Measurements from ENCODE around the gene GNAZ.
"Not testable (repeated sequence)": the region's sequence is repeated elsewhere in the genome, so short reads cannot be mapped to it uniquely, and the experiment has no call there.

GNAZ gene

DNA sequence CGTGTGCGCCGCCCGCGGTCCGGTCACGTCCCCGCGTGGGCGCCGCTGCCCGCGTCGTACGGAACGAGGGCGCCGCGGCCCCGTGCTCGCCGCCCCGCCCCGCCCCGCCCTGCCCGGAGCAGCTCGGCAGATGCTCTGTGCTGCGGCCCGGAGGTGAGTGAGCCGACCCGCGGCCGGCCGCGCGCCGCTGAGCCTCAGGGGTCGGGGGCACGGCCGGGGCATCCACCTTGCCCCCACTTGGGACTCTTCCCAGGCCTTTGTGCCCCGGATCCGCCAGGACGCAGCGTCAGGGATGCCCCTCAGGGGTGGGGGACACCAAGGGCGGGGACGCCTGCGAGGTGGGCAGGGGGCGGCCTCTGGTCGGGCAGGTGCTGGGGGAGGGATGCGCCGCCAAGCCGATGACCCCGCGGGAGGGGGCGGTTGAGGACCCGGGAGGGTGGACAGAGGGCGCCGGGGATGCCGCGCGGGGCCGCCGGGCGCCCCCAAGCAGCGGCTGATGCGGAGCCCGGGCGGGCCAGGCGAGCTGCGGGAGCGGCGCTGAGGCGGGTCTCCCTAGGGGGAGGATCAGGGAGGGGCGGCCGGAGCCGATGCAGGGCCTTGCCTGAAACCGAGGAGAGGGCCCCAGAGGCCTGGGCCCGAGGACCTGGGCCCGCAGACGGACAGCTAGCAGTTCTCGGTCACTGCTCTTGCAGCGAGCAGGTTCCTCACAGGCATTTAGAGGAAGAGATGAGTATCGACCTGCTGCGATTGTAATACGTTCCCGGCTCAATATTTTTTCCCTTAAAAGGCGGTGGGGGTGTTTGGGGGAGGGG is at the start of gene GNAZ:
TSS of gene GNAZ (plus strand) at position 102 of the 812 bp plus-strand sequence. CDS start 25,177 bp downstream, outside the sequence.
- DNase-seq, result peak; percentile 64

DNA sequence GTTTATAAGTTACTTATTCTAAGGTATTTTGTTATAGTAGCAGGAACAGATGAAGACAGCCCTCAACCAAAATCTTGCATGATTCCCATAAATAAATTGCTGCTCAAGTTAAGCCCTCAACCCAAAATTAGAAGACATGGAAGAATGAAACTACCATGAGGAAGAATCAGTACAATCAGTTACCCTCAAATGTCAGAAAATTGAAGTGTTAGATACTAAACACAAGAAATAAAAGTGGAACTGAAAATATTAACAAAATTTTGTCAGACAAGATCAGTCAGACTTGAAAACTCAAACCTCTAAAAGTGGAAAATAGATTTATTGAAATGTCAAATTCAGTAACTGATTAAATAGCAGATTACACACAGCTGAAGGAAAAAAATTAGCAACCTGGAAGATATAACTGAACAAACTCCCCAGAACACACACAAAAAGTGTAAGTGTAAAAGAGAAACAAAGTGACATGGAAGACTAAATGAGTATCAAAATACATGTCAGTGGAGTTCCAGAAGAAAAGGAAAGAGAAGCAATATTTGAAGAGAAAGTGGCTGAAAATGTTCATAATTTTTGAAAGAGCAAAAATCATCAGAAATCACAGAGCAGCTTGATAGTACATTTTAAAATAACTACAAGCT is 49.5 kb upstream of the GNAZ start:
- DNase-seq, result no peak

DNA sequence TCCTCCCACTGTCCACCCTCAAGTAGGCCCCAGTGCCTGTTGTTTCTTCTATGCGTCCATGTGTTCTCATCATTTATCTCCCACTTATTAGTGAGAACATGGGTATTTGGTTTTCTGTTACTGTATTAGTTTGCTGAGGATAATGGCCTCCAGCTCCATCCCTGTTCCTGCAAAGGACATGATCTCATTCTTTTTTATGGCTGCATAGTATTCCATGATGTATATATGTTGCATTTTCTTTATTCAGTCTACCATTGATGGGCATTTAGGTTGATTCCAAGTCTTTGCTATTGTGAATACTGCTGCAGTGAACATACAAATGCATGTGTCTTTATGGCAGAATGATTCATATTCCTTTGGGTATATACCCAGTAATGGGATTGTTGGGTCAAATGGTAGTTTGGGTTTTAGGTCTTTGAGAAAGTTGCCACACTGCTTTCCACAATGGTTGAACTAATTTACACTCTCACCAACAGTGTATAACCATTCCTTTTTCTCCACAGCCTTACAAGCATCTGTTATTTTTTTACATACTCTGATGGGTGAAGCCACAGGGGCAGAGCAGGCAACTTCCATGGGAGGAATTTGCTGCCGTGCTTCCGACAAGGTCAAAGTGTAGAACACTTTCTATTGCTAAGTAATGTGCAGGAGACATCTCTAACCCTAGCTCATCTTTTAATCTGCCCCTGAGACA is 48.5 kb upstream of the GNAZ start:
- not testable (repeated sequence) for DNase-seq

DNA sequence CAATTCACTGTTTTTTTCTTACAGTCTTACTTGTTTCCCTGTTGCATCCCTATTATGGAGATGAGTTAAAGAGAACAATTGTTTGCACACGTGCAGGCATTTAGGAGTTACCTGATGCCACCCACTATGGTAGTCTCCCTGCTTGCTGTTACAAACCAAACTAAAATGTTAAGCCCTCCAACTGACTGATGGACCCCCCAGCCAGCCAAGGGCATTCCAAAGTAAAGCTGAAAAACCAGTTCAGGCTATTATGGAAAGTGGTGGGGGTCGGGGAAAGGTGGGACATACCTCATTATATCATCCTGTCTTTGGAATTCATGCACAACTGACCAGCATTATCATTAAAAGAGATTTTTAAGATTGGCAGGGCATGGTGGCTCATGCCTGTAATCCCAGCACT is 47.0 kb upstream of the GNAZ start:
- DNase-seq, result no peak

DNA sequence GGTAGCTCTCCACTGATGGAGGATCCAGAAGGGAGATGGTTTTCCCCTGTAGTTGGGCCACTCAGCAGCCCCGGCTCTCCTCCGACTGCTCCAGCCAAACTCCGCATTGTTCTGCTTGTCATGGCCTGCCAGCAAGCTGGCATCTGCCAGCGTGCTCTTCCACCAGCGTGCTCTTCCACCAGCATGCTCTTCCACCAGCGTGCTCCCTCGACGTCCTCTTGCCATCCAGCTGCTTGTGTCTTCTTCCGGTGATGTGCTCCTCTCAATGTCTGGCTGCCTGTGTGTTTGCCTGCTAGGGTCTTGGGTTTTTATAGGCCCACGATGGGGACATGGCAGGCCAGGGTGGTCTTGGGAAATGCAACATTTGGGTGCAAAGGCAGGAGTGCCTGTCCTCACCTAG is 43.5 kb upstream of the GNAZ start:
- no peak for DNase-seq

DNA sequence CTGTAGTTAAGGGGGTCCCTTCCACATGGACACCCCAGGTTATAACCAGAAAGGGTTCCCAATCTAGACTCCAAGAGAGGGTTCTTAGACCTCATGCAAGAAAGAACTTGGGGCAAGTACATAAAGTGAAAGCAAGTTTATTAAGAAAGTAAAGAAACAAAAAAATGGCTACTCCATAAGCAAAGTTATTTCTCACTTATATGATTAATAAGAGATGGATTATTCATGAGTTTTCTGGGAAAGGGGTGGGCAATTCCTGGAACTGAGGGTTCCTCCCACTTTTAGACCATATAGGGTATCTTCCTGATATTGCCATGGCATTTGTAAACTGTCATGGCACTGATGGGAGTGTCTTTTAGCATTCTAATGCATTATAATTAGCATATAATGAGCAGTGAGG is 42.5 kb upstream of the GNAZ start:
- DNase-seq, result not testable (repeated sequence)

DNA sequence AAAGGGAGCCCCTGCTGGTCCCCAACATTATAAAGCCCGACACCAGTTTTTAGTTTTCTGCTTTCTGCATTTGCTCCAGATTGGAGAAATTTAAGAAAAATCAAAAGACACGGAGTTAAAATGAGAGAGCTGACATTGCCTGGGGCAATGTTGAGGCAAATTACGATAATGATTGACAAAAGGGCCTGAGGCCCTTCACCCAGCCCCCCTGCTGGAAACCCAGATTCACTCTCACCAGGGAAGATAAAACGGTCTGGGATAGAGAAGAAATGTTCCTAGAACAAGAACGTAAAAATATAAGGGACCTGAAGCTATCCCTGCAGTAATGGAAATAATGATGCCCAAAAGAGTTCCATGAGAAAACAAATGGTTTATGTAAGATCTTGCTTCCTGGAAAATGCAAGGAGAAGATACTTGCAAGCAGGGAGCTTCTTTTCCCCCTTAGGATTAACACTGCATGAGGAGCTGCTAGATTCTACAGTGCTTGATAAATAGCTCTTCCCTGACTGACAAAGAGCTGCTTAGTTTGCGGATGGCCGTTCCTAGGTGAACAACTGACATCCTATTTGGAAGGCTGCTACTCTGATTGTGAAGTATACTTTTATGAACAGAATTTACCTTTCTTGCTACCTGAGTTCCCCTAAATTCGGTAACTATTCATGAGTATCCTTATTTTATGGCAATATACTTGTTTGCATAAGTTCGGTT is 40.6 kb upstream of the GNAZ start:
- DNase-seq, result no peak

DNA sequence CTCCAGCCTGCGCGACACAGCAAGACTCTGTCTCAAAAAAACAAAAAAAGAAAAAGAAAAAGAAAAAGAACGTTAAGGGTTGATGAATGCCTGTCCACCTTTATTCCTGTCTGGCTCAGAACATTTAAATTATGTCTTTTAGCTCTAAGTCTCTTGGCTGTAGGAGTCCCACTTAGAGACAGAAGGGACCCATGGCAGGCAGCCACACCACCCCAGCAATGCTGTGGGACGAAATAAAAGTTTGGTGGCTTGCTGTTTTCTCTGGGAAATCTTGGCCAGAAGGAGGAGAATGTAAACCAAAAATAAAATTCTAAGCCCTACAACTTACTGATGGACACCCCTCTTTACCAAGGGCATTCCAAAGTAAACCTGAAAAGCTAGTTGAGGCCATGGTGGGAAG is 38.9 kb upstream of the GNAZ start:
- DNase-seq, result no peak

DNA sequence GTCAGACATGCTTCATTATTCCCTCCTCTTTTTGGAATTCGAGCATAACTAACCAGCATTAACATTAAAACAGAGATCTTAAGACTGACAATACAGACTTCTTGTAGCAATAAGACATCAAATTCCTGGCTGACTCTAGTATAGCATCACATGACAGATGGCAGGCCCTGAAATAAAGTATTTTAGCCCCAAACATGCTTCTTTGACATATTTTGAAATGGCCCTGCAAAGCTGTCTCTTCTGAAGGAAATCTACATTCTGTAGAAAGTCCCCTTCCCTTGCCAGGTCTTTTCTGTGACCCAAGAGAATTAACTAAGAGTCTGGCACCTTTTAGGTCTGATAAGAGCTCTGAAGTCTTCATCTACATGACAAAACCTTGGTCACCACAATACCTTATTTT is 38.5 kb upstream of the GNAZ start:
- no peak for DNase-seq

DNA sequence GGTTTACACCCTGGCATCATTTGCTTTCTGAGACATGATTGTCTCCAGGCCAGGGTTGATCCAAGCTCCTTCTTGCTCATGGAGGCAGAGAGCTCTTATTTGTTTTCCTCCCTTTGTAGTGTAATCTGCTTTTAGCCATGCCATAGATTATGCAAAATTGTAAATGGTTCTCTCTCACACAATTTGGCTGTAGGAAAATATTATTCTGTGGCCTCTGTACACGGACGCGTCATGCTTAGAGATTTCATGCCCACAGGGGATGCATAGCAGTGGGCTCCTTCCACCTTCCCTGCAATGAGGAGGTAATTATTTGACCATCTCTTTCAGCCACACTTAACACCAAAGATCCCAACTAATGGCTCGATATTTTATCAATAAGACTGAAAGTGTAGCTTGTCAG is 37.7 kb upstream of the GNAZ start:
- DNase-seq, result no peak

DNA sequence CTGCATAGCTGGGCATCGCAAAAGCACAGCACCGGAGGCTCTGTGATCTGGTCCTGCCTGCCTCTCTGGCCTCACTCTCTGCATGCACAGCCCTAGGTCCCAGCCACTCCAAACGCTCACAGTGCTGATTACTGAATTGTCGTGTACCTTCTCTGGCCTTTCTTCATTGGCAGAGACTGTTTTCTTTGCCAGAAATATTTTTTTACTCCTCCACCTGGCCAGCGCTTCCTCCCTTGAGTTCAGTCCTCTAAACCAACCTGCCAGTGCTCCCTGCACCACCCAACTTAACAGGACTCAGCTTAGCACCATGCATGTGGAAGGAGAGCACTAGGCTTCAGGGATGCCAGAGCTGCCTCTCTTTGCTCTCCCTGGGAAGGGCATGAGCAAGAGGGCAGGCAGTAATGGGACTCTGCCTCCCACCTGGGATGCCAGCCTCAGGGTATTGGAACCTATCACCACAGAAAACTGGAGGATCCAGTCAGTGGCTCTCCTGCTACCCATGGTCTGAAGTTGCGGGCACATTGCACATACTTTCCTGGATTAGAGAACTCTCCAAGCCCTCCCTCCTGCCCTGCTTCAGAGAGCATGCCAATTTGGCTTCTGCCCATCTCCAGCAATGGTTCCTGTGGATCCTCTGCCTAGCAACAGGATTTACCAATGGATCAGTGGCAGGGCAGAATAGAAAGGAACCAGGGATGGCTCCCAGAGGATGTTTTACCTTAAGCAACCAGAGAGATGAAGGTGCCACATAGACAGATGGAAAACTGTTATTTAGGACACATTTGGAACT is 37.0 kb upstream of the GNAZ start:
- DNase-seq, result no peak

DNA sequence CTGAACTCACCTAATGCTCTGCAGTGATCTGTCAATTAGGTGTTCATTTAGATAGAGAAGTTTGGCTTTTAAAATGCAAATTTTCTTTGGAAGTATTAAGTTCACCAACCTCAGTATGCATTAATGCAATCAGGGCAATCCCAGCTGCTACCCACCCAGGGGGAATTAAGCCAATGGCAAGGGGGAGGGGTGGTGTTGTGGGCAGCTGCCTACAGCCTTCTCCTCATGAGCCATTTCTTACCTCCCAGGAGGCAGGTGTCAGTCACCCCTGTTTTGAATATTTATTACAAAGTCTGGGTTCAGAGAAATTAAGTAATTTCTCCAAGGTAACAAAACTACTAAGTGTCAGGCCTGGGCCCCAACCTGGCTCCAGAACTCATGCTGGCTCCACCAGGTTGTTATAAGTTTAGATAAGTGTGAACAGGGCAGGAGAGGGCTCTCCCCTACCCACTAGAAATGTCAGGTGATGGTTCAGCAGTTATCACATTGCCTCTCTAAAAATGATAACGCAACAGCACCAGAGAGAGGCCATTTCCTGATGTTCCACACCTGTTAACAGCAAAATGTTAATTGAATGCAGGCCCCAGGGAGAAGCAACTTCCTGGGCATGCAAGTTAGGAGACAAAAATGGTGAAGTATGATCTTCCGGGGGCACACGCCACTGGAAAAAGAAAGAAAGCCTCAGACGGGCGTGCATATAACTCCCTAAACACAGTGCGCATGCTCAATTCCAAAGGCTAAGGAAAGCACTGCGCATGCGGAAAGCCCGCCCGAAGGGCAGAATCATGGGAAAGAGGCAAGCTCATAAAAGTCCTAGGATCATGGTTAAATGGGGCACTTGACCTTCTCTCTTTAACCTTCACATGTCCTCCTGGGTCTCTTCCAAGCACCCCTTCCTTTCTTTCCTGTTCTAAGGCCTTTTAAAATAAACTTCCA is 35.4 kb upstream of the GNAZ start:
- DNase-seq, result no peak

DNA sequence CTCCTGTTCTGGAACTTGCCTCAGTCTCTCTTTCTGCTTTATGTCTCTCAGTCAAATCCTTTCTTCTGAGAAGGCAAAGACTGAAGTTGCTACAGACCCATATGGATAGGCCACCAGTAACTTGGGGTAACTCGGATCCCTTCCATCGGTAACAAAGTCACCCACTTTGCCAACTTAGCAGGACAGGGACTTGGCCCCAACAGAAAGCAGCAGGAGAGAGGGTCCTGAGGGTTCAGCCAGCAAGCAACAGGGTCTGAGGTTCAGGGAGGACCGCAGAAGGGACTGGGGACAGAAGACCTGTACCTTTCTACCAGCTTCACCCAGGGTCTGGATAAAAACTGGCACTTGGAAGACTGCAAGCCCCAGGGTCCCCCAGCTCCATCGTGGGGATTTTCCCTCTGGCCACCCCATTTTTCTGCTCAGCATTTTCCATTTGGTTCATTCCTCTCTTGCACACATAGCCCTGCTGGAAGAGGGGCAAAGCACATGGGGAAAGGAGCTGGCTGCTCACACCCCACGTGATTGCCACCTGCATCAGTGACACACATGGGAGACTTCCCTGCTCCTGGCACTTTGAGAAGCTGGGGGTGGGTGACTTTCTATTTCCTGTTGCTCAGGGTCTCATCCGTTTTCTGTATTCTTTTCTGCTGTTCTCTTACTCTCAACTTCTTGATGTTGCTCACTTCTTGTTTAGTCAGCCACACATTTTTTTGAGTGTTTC is 34.6 kb upstream of the GNAZ start:
- no peak for DNase-seq

DNA sequence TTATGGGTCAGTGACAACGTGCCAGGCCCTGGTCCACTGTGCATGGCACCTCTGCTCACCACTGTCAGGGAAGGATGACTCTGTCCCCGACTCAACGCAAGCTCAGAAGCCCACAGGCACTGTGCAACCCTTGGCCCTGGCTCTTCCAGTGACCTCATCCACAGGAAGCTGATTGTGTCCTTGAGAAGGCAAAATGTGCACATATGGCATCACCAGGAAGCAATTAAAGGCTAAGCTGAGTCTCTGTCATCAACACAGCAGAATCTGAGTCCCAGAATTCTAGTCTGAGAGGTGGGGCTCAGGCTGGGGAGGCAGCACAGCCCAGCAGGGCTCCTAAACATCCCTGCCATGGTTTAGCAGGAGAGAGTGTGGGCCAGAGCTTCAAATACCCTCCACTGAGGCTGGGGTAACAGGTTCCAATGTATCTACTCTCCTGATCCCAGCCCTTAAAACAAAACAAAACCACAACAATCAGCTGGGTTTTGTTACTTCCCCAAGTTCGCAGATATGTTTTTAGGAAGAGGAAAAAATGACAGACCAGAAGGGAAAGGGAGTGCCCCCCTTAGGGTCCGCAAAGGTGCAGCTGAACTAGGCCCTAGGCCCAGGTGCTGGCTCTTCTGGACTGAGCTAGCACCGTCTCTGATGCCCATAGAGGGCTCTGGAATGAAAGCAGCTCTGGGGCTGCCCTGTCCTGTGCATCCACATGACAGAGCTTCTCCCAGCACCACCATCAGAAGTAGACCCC is 33.5 kb upstream of the GNAZ start:
- DNase-seq, result no peak

DNA sequence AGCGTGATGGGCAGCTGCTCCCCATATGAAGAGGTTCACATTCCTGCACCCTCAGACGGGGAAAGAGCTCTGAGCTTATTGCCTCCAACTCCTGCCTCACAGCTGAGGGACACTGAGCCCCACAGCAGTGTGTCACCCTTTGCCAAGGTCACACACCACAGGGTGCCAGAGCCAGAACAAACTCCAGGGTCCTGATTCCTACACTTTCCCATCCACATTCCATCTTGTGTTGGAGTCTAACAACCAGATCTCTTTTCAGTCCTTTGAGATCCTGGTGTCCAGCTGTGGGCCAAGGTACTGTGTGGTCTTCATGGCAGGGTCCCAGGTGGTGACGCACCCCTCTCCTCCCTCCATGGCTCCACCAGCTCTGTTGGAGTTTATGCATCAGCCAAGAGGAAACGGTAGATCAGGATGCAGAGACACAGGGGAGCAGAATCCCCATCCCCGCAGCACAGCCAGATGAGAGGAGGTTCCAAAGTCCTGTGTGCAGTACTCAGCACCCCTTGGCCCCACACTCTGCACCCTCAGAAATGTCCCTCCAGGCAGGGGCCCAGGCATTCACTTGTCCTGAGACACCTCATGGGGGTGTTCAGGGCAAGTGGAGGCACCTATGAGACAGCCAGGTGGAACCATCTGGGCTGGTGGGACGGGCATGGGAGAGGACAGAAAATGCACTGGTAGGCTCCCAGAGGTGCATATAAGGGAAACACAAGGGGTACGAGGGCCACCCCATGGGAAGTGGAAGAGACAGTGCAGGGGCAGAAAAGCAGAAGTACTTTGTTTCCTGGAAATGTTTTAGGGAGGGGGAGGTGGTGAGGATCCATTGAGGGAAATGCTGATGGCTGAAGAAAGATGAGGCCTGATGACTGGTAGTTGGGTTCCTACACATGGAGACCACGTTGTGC is 32.6 kb upstream of the GNAZ start:
- no peak for DNase-seq

DNA sequence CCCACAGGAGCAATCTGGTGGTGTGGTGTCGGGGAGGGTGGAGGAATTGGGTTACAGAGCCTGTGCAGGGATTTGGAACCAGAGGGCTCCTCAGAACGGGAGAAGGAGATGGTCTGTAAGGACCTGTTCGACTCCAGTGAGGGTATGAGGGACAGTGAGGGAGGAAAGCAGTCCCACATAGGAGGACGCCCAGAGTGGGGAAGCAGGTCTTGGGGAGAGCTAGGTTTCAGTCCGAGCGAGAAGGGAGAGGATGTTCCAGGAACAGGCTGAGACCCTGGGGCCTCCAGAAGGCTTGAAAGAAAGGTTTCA is 32.0 kb upstream of the GNAZ start:
- no peak for DNase-seq

DNA sequence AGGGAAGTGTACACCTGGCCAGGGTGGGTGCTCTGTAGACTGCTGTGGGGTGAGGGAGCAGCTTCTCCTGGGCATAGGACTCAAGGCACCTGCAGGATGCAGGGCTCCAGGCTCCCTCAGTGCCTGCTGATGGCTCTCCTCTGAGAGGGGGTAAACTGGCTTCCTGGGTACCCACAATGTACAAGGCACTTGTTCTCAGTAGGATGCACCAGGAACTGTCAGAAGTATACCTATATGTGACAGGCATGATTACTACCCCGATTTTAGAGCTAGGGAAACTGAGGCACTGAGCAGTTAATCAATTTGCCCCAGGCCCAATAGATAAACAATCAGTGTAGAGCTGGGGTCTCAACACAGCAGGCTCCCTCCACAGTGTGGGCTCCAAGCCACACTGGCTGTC is 31.4 kb upstream of the GNAZ start:
- DNase-seq, result no peak

DNA sequence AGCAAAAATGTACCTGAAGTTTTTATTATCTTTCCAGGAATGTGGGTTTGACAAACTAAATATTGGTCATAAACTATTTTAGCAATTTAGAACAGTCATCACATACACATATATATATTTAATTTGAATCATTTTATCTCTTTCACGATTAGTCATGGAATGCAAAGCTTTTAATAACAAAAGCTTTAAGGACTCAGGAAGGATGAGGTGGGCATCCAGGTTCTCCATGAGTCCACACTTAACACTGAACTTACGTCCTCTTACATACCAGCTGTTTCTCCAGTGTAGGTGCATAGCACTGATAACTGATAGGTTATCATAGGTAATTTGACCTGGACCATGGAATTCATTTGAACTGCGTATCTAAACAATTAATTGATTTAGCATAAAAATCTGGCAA is 28.1 kb upstream of the GNAZ start:
- DNase-seq, result no peak

DNA sequence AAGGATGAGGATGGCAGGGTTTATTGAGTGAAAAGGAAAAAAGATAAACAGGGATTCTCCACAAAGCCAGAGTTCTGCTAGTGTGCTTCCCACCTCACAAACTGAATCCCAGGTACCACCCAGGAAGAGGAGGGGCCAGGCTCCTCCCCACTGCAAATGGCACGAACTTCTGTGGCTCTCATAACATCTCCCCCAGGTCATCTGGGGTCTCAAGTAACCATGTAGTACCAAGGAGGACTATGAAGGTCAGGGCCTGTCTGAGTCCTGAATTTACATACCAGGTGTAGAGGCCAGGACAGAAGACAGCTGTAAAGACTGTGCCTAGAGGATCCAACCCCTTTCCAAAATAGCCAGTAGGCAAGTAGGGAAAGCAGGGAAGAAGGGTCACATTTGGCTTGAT is 25.7 kb upstream of the GNAZ start:
- DNase-seq, result no peak

Data from activated CD8-positive, alpha-beta memory T cell treated with anti-CD3 and anti-CD28 coated beads, Interleukin-2, amount 50 U/mL, for 48 hours (primary cell).